ENCODE measurements around the gene NUMBL. TPM values are rescaled to one million over a fixed set of nuclear protein-coding genes. Genes with fewer than 3 reads are reported as not detected.
A peak's percentile ranks its signal among the peaks of the same experiment; 100 is the strongest.
"Not testable (repeated sequence)": the region's sequence is repeated elsewhere in the genome, so short reads cannot be mapped to it uniquely, and the experiment has no call there.

The NUMBL gene
- total and polyA plus RNA-seq, 3 experiments from 2014 or later: 1.1 to 13.7 (median 13.6) TPM

DNA sequence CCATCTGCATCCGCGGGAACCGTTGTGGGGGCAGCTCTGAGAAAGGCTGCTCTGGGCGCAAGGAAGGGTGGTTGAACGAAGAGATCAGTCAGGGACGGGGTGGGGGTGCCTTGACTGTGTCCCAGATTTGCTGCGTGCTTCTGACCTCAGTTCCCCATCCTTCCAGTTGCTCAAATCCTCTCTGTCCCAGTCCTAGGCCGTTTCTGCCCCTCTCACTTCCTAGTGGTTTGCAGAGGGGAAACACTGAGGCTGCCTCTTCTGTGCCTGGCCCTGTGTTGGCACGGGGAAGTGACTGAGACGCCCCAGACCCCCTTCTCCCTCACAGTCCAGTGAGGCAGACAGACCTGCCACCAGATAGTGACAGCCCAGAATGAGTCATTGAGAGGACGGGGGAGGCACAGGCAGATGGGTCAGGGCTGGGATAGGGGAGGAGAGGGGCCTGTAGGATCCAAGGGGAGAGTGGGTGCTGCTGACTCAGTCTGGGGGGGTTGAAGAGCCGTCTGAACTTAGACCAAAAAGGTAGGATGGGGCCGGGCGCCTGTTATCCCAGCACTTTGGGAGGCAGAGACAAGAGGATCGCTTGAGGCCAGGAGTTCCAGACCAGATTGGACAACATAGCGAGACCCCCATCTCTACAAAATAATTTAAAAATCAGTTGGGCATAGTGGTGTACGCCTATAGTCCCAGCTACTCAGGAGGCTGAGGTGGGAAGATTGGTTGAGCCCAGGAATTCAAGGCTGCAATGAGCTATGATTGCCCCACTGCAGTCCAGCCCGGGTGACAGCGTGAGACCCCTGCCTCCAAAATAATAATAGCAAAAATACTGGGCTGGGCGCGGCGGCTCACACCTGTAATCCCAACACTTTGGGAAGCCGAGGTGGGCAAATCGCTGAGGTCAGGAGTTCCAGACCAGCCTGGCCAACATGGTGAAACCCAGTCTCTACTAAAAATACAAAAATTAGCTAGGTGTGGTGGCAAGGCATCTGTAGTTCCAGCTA lies 26.5 kb downstream of the NUMBL start:
- ChIA-PET CTCF (interaction anchor here (0.6 to 5.1 kb wide), 23 partner anchors 10 to 785 kb away, joined by 3 to 46 read pairs (median 4); partner anchors contain the start of genes ACTMAP, CCDC97, EGLN2 and ITPKC), POLR2A (interaction anchor here (0.6 to 2.5 kb wide), 13 partner anchors 11 to 688 kb away, joined by 3 to 8 read pairs (median 6); partner anchors contain the start of genes ACTMAP, COQ8B, EGLN2 and NUMBL)
- peaks cover 3 to 10% (median 5%) of the 10 kb centered on the region in 3 donors for H3K36me3 Mint-ChIP-seq
- H3K27ac Mint-ChIP-seq: peak overlapping the region; percentile 66 to 99 (median 89)
- no peaks in the 10 kb centered on the region for H3K27me3 ChIP-seq (ENCODE audit: insufficient read depth, low read length, poor library complexity, severe bottlenecking)
- no peaks in the 10 kb centered on the region for H3K36me3 ChIP-seq (ENCODE audit: insufficient read depth, low read length)
- H3K4me1 ChIP-seq (ENCODE audit: insufficient read depth, low read length): peaks cover 11% of the 10 kb centered on the region
- H3K27me3 Mint-ChIP-seq: peaks cover 2 to 6% of the 10 kb centered on the region in 2 donors
- H3K4me3 Mint-ChIP-seq: peak overlapping the region; percentile 80 to 93 (median 85)
- peak overlapping the region; percentile 71 for H3K4me3 ChIP-seq (ENCODE audit: low read length)
- DNase-seq: peak in 1 of 5 donors; percentile 59
- no peaks in the 10 kb centered on the region for H3K9me3 ChIP-seq (ENCODE audit: low read length)
- no peaks in the 10 kb centered on the region for H3K9me3 Mint-ChIP-seq
- peaks cover 6 to 16% (median 10%) of the 10 kb centered on the region in 3 donors for H3K4me1 Mint-ChIP-seq
- H3K27ac ChIP-seq (ENCODE audit: low read depth, low read length): peak overlapping the region; percentile 59

DNA sequence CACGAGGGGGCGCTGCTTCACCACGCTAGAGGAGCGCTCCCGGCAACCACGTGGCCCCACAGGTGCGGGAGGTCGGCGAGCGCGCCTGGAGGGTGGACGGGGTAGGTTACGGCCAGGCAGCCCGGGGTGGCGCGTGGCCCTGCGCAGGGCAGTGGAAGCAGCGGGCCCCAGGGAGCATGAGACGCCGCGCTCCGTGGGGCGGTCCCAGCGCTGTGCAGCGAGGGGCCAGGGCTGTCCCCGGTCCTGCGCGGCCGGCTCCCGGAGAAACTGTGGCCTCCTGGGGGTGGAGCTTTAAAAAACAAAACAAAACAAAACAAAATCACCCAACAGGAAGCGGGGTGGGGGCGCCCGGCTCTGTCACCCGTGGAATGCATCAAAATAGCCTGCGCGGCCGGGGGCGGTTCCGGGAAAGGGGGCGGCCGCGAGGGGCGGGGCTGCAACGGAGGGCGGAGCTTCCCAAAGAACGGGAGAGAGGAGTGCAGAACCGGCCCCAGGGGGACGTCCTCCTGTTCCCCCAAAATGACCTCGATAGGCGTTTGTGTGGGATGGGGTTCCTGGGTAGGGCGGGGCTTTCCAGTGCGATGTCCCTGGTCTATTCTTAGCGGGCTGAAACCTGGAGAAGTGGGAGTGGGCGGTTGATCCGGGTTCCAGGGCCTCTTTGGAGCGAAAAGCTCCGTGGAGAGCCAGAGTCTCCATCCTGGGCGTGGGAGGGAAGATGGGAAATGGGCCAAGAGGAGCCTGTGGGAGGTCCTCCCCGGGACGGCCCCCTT lies 27.3 kb downstream of the NUMBL start:
- POLR2A ChIA-PET: interaction anchor here (0.6 to 2.5 kb wide), 16 partner anchors 12 to 689 kb away, joined by 3 to 8 read pairs (median 5); partner anchors contain the start of genes ACTMAP, BLVRB, COQ8B and EGLN2
- peak; percentile 87 to 93 (median 89) for DNase-seq
- Histone ChIP-seq H3K27ac (ENCODE audit: low read depth, low read length) (peak overlapping the region; percentile 59), H3K4me1 (ENCODE audit: insufficient read depth, low read length) (peaks cover 11% of the 10 kb centered on the region), H3K27me3 (ENCODE audit: insufficient read depth, low read length, poor library complexity, severe bottlenecking) (no peaks in the 10 kb centered on the region), H3K36me3 (ENCODE audit: insufficient read depth, low read length) (no peaks in the 10 kb centered on the region), H3K4me3 (ENCODE audit: low read length) (peak overlapping the region; percentile 71), H3K9me3 (ENCODE audit: low read length) (no peaks in the 10 kb centered on the region)
- CTCF ChIA-PET: interaction anchor here (0.6 to 5.1 kb wide), 23 partner anchors 10 to 786 kb away, joined by 3 to 46 read pairs (median 4); partner anchors contain the start of genes ACTMAP, CCDC97, EGLN2 and ITPKC
- Mint-ChIP-seq H3K36me3 (peaks cover 0 to 3% (median 0%) of the 10 kb centered on the region in 3 donors), H3K27ac (peak overlapping the region; percentile 66 to 99 (median 89)), H3K4me3 (peak overlapping the region; percentile 80 to 93 (median 85)), H3K9me3 (no peaks in the 10 kb centered on the region), H3K27me3 (peaks cover 2 to 6% of the 10 kb centered on the region in 2 donors), H3K4me1 (peaks cover 6 to 16% (median 10%) of the 10 kb centered on the region in 3 donors)

DNA sequence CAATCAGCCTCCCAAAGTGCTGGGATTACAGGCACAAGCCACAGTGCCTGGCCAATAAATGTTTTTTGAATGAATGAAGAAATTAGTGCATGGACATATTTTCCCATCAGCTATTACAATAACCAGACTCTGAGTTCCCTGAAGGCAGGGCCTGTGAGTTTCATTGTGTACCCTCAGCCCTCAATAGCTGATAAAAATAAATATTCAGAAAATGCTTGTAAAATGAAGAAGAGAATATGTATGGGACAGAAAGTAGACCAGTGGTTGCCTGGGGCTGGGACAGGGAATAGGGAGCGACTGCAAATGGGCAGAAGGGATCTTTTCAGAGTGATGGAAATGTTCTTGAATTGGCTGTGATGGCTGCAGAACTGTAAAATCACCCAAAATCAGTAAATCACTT lies 28.8 kb downstream of the NUMBL start:
- H3K27me3 ChIP-seq (ENCODE audit: insufficient read depth, low read length, poor library complexity, severe bottlenecking): no peaks in the 10 kb centered on the region
- Mint-ChIP-seq H3K27me3 (peaks cover 2 to 6% of the 10 kb centered on the region in 2 donors), H3K27ac (peak overlapping the region in 2 of 8 donors; percentile 48 to 56), H3K36me3 (no peaks in the 10 kb centered on the region), H3K9me3 (no peaks in the 10 kb centered on the region), H3K4me3 (peak overlapping the region in 3 of 7 donors; percentile 30 to 62 (median 41)), H3K4me1 (peaks cover 6 to 16% (median 10%) of the 10 kb centered on the region in 3 donors)
- no peak overlapping the region for H3K27ac ChIP-seq (ENCODE audit: low read depth, low read length)
- no peaks in the 10 kb centered on the region for H3K36me3 ChIP-seq (ENCODE audit: insufficient read depth, low read length)
- peaks cover 11% of the 10 kb centered on the region for H3K4me1 ChIP-seq (ENCODE audit: insufficient read depth, low read length)
- POLR2A ChIA-PET: no interaction called here
- H3K4me3 ChIP-seq (ENCODE audit: low read length): no peak overlapping the region
- H3K9me3 ChIP-seq (ENCODE audit: low read length): no peaks in the 10 kb centered on the region
- CTCF ChIA-PET: interaction anchor here (1.0 to 5.1 kb wide), 4 partner anchors 13 to 483 kb away, joined by 3 to 46 read pairs (median 32); no protein-coding TSS in a partner anchor
- no peak for DNase-seq

DNA sequence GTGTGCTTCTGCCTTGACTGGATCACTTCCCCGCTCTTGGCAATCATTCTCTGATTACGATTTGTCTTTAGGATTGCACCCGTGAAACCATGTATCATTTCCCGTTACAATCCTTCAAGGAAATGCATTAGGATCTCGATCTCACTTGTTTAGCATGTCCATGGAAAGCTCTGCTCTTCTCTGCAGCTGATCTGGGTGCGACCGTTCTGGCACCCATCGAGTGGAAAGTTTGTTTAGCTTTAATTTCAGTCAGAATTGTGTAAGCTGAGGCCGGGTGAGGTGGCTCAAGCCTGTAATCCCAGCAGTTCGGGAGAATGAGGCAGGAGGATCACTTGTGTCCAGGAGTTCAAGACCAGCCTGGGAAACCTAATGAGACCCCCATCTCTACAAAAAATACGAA lies 30.9 kb downstream of the NUMBL start:
- Histone ChIP-seq H3K27ac (ENCODE audit: low read depth, low read length) (no peak overlapping the region), H3K4me1 (ENCODE audit: insufficient read depth, low read length) (peaks cover 11% of the 10 kb centered on the region), H3K9me3 (ENCODE audit: low read length) (no peaks in the 10 kb centered on the region), H3K36me3 (ENCODE audit: insufficient read depth, low read length) (no peaks in the 10 kb centered on the region), H3K4me3 (ENCODE audit: low read length) (no peak overlapping the region), H3K27me3 (ENCODE audit: insufficient read depth, low read length, poor library complexity, severe bottlenecking) (no peaks in the 10 kb centered on the region)
- no peak overlapping the region for H3K4me3 Mint-ChIP-seq
- H3K27me3 Mint-ChIP-seq: peaks cover 2 to 6% of the 10 kb centered on the region in 2 donors
- no peak for DNase-seq
- H3K9me3 Mint-ChIP-seq: no peaks in the 10 kb centered on the region
- no peaks in the 10 kb centered on the region for H3K36me3 Mint-ChIP-seq
- H3K4me1 Mint-ChIP-seq: peaks cover 6 to 16% (median 10%) of the 10 kb centered on the region in 3 donors
- POLR2A ChIA-PET: no interaction called here
- no peak overlapping the region for H3K27ac Mint-ChIP-seq
- CTCF ChIA-PET: interaction anchor here (1.4 to 5.1 kb wide), 2 partner anchors 160 to 484 kb away, joined by 3 to 46 read pairs; no protein-coding TSS in a partner anchor

DNA sequence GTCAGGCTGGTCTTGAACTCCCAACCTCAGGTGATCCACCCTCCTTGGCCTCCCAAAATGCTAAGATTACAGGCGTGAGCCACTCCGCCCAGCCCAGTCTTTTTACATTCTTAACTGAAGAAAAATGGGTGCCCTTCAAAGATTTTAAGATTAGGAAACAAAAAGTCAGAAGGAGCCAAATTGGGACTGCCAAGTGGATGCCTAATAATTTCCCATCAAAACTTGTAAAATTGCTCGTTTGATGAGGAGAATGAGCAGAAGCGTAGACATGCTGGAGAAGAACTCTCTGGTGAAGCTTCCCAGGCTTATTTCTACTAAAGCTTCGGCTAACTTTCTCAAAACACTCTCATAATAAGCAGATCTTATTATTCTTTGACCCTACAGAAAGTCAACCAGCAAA lies 31.3 kb downstream of the NUMBL start:
- Histone ChIP-seq H3K4me1 (ENCODE audit: insufficient read depth, low read length) (peaks cover 11% of the 10 kb centered on the region), H3K27me3 (ENCODE audit: insufficient read depth, low read length, poor library complexity, severe bottlenecking) (no peaks in the 10 kb centered on the region), H3K4me3 (ENCODE audit: low read length) (no peak overlapping the region), H3K27ac (ENCODE audit: low read depth, low read length) (no peak overlapping the region), H3K36me3 (ENCODE audit: insufficient read depth, low read length) (no peaks in the 10 kb centered on the region), H3K9me3 (ENCODE audit: low read length) (no peaks in the 10 kb centered on the region)
- Mint-ChIP-seq H3K4me1 (peaks cover 6 to 16% (median 10%) of the 10 kb centered on the region in 3 donors), H3K4me3 (no peak overlapping the region), H3K27me3 (peaks cover 2 to 6% of the 10 kb centered on the region in 2 donors), H3K36me3 (no peaks in the 10 kb centered on the region), H3K27ac (no peak overlapping the region), H3K9me3 (no peaks in the 10 kb centered on the region)
- DNase-seq: no peak
- ChIA-PET POLR2A (interaction anchor here (0.7 kb wide), 1 partner anchor 194 kb away, joined by 4 read pairs; the partner anchor contains the start of gene BLVRB), CTCF (interaction anchor here (0.6 to 1.4 kb wide), 2 partner anchors 485 to 492 kb away, joined by 3 read pairs; no protein-coding TSS in a partner anchor)

DNA sequence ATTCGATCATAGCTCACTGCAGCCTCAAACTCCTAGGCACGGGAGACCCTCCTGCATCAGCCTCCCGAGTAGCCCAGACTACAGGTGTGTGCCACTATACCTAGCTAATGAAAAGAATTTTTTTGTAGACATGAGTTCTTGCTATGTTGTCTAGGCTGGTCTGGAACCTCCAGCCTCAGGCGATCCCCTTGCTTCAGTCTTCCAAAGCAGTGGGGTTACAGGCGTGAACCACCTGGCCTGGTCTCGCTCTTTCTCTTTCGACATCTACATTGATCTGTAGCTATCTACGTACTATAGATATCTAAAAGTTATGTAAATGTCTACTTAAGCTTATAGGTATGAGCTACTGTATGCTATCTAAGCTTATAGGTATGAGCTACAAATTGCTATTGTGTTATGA lies 32.4 kb downstream of the NUMBL start:
- Histone ChIP-seq H3K27ac (ENCODE audit: low read depth, low read length) (no peak overlapping the region), H3K9me3 (ENCODE audit: low read length) (no peaks in the 10 kb centered on the region), H3K4me3 (ENCODE audit: low read length) (no peak overlapping the region), H3K27me3 (ENCODE audit: insufficient read depth, low read length, poor library complexity, severe bottlenecking) (no peaks in the 10 kb centered on the region), H3K36me3 (ENCODE audit: insufficient read depth, low read length) (no peaks in the 10 kb centered on the region), H3K4me1 (ENCODE audit: insufficient read depth, low read length) (peaks cover 4% of the 10 kb centered on the region)
- DNase-seq: no peak
- Mint-ChIP-seq H3K36me3 (no peaks in the 10 kb centered on the region), H3K4me1 (peaks cover 0 to 7% (median 4%) of the 10 kb centered on the region in 3 donors), H3K9me3 (no peaks in the 10 kb centered on the region), H3K27ac (no peak overlapping the region), H3K4me3 (no peak overlapping the region), H3K27me3 (peaks cover 0 to 6% of the 10 kb centered on the region in 2 donors)
- ChIA-PET POLR2A (no interaction called here), CTCF (interaction anchor here (1.9 kb wide), 1 partner anchor 24 kb away, joined by 9 read pairs; no protein-coding TSS in a partner anchor)

DNA sequence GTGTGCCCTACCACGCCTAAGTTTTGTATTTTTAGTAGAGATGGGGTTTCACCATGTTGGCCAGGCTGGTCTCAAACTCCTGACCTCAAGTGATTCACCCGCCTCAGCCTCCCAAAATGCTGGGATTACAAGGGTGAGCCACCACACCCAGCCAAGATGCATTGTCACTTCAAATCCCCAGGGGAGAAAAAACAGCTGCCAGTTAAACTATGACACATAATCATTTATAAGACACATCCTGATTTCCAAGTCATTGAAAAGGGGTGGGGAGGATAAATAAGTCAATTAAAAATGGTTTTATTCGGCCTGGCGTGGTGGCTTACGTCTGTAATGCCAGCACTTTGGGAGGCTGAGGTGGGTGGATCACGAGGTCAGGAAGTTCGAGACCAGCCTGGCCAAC lies 34.8 kb downstream of the NUMBL start:
- H3K27ac ChIP-seq (ENCODE audit: low read depth, low read length); H3K36me3 Mint-ChIP-seq; H3K9me3 Mint-ChIP-seq; POLR2A ChIA-PET; H3K27me3 ChIP-seq (ENCODE audit: insufficient read depth, low read length, poor library complexity, severe bottlenecking); H3K4me3 Mint-ChIP-seq; H3K36me3 ChIP-seq (ENCODE audit: insufficient read depth, low read length); H3K4me1 Mint-ChIP-seq; H3K27me3 Mint-ChIP-seq; CTCF ChIA-PET; H3K27ac Mint-ChIP-seq; DNase-seq; H3K9me3 ChIP-seq (ENCODE audit: low read length); H3K4me1 ChIP-seq (ENCODE audit: insufficient read depth, low read length); H3K4me3 ChIP-seq (ENCODE audit: low read length): not testable (repeated sequence)

Data from CD8-positive, alpha-beta memory T cell (primary cell).